ENCODE data around the gene ENTREP3. TPM values are rescaled to one million over a fixed set of nuclear protein-coding genes. Genes with fewer than 3 reads are reported as not detected.
"Not testable (repeated sequence)": the region's sequence is repeated elsewhere in the genome, so short reads cannot be mapped to it uniquely, and the experiment has no call there.

ENTREP3 gene
- polyA plus RNA-seq, 12 donors: 10.8 to 33.3 (median 13.5) TPM; not detected in 1

DNA sequence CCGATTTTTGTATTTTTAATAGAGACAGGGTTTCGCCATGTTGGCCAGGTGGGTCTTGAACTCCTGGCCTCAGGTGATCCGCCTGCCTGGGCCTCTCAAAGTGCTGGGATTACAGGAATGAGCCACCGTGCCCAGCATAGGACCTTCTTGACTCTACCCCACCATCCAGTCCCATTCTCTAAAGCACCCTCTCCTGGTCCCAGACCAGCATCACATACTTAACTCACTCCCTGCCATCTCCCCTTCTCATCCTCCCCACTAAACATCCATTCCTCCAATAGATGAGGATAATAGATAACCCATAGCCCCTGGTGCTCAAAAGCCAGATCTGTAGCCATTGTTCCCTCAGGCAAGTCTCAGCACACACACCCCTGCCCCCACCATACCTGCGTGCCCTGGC lies 2.1 kb downstream of the ENTREP3 start:
- no peak for DNase-seq

DNA sequence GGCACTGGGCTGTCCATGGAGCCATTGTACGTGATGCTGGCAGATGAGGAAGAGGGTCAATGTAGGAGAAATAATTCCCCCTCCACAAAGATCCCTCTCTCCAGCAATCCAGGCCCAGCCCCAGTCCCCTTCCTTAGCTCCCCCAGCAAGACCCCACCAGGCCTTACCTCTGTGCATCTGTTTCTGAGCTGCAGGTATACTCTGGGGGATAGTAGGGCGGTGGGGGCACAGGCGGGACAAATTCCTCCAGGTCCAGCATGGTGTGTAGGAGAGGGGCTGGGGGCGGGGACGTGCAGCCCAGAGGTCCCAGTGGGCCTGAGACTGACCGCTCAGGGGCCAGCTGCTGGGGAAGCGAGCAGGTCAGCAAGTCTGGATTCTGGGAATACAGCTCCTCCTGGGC lies 3.7 kb downstream of the ENTREP3 start:
- no peak for DNase-seq

DNA sequence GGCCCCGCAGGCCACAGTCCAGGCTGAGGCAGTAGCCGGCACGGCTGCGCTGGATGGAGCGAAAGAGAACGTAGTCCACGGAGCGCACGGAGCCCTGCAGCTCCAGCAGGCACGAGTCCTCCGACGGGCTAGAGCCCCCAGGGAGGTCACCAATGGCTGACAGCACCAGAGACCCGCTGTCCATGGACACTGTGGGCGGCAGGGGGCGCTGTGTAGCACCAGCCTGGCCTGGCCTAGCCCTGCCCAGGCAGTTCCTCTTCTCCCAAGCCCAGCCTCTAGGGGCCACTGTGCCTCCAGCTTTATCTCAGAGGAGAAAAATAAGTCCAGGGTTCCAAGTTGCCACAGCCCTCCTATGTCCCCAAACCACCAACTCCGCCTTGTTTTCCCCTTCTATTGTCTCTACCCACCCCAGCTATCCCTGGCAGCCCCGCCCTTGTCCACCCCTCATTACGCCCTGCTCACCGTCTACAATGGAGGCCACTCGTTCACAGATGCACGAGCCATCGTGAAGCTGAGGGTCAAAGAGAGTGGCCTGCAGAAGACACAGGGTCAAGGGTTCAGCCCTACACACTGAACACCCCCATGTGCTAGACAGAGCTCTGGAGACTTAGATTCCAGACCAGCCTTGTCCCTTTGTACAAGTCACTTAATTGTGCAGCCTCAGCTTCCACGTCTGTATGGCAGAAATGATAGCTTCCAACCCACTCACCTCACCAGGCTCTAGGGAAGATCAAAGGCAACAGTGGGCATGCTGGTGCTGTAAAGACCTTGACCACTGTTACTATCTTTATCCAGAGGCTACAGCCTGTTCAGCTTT lies 4.4 kb downstream of the ENTREP3 start:
- DNase-seq: peak; percentile 90

DNA sequence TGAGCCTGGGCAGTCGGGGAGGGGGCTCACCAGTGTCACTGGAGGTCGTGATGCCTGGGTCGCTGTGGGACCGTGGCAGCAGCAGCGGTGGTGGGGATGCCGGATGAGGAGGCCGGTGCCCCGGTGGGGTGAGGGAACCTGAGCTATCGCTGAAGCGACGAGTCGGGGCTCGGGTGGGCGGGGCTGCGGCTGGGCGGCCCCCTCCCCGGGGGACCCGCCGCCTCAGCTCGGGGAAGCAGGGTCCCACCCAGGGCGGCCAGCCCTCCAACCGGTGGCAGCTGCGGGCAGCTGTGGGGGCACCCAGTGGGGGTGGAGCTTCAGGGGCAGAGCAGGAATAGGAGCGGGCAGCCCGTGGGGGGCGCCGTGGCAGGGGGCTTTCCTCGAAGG lies 5.0 kb downstream of the ENTREP3 start:
- no peak for DNase-seq

DNA sequence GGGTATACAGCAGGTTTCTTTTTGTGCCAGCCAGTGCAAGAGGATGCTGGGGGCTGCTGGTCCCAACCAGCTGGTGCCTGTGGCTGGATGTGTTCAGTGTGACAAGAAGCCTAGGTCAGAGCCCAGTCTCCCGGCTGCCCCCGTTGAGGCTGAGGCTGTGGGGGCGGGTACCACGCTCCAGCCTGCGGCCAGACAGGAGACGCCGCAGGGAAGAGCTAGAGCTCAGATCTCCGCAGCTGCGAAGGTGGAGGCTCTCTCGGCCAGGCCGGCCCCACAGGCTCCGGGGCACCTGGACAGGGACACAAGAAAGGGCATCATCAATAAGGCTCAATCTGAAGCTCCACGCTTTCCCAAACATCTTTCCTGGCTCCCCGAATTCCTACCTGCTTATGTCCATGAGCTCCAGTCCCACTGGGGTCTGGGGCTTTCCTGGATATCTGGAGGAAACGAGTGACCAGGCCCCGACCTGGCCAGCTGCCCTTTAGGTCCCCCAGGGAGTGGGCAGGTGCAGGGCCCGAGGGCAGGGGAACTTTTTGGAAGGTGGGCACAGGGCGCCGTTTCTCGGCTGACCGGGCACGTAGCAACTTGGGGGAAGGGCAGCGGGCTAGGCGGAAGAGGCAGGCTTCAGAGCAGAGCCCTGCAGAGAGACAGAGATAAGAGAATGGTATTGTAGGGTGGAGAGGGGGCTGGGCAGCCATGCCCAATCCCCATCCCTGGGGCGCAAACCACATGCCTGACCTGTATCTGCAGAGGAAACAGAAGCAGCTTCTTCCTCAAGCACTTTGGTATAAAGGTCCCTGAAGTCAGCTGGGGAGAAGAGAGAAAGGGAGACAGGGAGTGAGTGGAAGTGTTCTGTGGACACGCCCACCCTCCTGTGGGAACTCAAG lies 7.4 kb downstream of the ENTREP3 start:
- no peak for DNase-seq

DNA sequence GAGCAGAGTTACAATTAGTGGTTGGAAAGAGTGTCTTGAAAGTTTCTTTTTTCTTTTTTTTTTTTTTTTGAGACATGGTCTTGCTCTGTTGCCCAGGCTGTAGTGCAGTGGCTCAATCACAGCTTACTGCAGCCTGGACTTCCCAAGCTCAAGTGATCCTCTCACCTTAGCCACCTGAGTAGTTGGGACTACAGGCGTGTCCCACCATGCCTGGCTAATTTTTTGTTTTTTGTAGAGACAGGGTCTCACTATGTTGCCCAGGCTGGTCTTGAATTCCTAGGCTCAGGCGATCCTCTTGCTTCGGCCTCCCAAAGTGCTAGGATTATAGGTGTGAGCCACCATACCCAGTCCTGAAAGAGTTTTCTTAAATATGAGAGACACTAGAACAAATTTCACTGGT lies 8.5 kb downstream of the ENTREP3 start:
- DNase-seq: not testable (repeated sequence)

DNA sequence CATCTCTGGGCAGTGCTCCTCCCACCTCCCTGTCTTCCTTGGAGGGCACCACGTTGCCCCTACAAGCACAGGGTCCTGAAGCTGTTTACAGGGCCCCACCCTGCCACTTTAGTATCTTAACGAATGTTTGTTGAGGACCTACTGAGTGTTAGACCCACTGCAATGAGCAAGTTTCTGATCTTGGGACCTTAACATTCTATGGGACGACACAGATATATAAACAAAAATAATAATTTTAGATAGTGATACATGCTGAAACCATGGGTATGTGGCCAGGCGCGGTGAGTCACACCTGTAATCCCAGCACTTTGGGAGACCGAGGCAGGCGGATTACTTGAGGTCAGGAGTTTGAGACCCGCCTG lies 10.1 kb downstream of the ENTREP3 start:
- DNase-seq: no peak

DNA sequence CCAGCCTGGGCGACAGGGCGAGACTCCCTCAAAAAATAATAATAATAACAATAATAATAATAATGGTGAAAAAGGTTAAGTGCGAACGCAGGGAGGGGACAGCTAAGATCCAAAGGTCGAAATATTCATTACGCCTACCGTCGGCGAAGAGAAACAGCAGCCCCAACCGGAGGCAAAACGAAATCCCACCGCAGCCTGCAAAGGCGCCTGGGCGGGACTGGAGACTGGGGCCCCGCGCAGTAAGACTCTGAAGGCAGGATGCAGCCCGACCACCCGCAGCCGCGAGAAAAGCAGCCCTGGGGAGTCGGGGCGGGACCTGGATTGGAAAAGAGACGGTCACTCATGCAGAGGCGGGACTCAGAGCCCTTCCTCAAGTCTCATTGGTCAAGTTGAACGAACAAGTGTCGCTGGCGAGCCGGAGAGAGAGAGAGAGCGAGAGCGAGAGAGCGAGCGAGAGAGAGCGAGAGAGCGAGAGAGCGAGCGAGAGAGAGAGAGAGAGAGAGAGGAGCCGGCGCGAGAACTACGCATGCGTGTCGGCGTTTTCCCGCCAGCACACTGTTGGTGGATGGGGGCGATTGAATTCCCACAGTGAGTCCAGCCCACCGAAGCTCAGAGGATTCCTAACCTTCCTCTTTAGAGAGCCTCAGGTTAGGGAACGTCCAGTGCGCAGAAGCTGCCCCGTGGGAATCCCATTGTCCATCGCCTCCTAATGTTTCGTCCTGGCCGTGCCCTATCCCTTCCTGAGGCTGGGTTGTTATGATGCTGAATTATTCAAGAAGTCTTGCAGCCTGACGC lies 10.7 kb downstream of the ENTREP3 start:
- peak; percentile 99 for DNase-seq

DNA sequence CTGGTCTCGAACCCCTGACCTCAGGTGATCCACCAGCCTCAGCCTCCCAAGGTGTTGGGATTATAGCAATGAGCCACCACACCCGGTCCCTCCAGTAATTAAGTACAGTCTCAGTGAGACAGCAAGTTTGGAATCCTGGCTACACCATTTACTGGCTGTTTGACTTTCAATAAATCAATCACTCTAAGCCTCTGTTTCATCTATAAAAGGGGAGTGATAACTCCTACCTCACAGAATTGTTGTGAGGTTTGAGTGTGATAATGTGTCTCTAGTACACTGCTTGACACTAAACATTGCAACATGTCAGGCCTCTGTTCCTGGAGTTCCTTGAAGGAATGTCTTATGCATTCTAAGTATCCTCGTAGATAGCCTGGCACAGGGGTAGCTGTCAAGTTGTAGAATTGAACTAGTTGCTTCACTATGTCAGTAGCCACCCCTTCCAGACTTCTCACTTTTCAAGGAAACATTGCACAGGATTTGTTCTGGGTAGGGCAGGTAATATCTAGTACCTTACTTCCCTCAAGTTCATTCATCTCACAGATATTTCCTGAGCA lies 12.4 kb downstream of the ENTREP3 start:
- no peak for DNase-seq

DNA sequence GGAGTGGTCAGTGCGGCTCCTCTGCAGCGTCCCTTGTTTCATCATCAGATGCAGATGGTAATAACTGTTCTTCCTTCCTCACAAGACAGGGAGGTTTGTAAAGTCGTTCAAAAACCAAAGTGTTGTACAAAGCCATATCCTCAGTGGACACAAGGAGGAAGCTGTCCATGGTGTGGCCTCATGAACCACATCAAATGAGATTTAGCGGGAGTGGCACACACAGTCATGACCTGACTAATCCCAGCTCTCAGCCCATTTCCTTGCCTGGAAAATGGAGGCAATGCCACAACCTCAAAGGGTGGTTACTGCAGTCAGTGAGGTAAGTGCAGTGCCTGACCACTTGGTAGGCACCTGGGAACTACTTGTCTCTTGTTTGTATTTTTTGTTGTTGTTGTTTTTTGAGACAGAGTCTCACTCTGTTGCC lies 13.4 kb downstream of the ENTREP3 start:
- DNase-seq: no peak

DNA sequence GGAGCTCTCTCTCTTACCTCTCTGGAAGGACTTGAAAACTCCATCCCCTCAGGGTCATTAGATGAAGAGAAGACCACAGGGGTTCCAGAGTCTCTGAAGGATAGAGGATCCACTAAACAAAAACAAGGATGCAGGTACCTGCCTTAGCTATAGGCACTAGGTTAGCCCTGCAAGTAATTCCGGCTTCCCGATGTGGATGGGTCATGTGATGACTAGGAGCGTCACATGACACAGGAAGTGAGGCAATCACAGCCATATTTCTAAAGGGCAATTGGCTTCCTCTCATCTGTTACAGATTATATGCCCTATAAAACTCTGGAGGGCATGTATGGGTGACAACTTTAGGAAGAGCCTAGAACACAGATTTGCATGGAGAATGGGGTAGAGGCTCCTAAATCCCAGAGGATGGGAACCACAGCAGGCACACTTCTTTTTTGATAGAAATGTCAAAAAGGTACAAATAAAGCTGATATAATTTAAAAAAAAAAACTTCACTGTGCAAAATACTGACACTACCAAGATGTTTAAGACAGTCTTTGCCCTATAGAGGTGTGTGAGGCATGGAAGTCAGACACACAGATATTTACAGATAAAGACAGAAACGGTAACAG lies 14.1 kb downstream of the ENTREP3 start:
- DNase-seq: peak; percentile 77

DNA sequence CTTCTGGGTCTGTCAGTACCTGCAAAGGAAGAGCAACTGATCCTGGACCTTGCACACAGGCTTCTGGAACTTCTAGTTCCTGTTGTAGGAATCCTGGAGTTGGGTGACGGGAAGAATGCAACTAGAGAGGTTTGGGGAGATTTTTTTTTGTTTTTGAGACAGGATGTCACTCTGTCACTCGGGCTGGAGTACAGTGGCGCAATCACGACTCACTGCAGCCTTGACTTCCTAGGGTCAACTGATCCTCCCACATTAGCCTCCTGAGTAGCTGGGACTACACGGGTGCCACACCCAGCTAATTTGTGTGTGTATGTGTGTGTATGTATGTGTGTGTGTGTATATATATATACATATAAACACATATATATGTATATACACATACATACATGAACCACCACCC lies 18.8 kb downstream of the ENTREP3 start:
- DNase-seq: no peak

DNA sequence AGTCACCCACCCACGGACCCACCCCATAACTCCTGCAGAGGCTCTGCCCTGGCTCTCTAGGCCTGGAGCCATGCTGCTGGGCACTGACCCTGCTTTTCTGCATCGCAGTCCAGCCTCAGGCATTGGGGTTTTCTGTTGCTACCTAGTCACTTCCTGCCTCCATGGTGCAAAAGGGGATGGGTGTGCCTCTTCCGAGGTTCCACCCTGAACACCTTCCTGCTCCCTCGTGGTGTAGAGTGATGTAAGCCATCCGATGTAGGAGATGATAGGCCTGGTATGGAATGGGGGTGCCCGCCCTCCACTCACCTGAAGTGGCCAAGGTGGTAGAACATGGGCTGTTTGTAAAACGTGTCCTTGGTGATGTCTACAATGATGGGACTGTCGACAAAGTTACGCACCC lies 19.9 kb downstream of the ENTREP3 start:
- not testable (repeated sequence) for DNase-seq

DNA sequence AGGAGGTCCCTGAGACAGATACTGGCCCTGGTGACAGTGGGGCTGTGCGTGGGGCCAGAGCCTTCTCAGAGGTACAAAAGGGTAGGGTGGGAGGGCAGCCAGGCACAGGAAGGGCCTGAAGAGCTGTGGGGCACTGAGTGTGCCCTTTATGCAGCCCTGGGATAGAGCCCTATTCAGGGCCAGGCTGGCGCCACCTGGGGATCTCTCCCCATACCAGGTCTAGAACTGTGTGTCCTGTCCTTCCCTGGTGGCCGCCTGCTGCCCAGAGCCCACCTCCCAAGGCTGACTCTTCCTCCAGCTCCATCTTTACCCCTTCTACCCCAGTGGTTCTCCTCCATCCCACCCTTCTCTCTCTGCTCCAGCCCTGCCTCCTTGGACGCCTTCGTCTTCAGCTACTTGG lies 21.8 kb downstream of the ENTREP3 start:
- DNase-seq: not testable (repeated sequence)

DNA sequence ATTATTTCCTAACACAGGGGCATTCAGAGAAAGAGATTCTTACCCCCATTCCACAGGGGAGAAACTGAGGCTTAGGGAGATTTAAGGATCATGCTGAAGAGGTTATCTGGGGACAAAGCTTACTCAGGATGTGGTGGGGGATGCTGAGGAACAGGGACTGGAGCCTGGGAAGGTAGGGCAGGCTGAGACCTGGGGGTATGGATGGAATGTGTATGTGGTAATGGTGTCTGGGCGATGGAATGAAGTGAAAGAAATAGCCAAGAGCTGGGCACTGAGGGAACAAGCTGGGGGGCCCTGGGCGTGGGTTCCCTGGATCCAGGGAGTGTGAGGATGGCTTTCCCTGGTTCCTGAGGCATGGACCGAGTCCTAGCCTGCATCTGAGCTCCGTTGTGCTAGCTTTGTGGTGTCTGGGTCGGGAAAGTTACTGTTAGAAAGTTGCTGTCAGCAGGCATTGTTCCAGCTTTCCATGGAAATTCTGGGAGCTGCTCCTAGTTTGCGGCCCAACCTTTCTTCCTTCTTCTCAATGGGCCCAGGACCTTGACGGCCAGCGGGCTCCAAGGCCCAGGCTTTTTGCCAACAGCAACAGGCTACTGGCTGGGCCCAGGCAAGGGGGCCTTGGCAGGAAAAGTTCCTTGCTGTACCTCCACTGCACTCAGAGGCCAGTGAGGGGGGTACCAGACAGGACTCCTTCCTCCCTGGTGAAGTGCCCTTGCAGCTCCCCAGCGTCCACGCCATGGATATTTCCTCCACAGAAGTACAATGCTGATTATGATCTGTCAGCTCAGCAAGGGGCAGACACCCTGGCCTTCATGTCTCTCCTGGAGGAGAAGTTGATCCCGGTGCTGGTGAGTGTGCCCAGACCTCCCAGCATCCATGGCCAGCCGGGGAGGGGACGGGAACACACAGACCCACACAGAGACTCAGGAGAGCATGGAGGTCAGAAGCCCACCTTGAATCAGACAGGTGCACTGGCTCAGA lies 23.0 kb downstream of the ENTREP3 start:
- DNase-seq: peak; percentile 92

DNA sequence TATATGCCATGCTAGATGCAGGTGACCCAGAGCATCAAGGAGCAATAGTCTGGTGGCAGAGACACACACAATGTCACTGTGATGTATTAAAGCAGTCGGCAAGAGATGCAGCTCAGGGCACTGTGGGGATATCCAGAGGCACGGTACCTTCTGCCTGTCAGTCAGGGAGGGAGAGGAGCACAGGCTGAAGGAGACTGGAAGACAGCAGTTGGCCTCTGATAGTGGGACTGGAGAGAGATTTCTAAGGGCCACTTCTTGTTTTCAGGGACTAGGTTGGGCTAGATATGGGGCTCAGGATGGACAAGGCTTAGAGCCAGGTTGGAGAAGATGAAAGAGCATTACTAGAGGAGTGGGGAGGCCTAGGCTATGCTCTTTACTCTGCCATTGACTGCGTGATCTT lies 24.0 kb downstream of the ENTREP3 start:
- not testable (repeated sequence) for DNase-seq

DNA sequence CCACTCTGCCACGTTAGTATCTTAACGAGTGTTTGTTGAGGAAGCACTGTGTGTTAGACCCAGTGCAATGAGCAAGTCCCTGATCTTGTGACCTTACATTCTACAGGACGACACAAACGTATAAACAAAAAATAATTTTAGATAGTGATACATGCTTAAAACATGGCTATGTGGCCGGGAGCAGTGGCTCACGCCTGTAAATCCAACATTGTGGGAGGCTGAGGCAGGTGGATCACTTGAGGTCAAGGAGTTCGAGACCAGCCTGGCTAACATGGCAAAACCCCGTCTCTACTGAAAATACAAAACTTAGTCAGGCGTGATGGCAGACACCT lies 27.2 kb downstream of the ENTREP3 start:
- DNase-seq: no peak

DNA sequence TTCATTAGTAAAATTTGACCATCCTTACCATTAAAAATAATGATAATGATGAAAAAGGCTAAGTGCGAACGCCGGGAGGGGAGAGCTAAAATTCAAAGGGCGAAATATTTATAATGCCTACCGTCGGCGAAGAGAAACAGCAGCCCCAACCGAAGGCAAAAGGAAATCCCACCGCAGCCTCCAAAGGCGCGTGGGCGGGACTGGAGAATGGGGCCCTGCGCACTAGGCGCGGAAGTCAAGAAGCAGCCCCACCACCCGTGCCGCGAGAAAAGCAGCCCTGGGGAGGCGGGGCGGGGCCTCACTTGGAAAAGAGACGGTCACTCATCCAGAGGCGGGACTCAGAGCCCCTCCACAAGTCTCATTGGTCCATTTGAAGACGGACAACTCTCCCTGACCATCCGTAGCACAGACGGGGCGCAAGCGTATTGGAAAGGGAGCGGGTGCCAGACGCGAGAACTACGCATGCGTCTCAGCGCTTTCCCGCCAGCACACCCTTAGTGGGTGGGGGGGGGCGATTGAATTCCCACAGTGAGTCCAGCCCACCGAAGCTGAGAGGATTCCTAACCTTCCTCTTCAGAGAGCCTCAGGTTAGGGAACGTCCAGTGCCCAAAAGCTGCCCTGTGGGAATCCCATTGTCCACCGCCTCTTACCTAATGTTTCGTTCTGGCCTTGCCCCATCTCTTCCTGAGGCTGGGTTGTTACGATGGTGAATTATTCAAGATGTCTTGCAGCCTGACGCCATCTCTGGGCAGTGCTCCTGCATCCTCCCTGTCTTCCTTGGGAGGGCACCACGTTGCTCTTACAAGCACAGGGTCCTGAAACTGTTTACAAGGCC lies 27.8 kb downstream of the ENTREP3 start:
- peak; percentile 99 for DNase-seq

DNA sequence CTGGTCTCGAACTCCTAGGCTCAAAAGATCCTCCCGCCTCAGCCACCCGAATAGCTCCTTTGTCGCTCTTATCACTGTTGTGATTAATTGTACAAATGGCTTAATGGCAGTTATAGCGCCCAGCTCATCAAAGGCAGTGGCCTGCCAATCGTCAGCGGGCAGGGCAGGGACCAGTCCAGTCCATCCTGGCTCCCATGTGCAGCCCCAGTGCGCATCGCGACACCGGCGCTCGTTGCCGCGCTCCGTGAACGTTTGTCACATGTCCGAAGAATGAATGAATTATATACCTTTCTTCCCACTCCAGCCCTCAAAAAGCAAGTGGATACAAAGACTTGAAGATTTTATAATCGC lies 28.4 kb downstream of the ENTREP3 start:
- DNase-seq: no peak

Measured in muscle of arm (tissue), 12 donors.